22Rv1 (cell line): ENCODE data around the gene CRYAB.

ENCODE experiments used
- ZFX ChIP-seq: fragments of 450-650 bp; IDR thresholded peaks from 2 replicates; pipeline ENCODE4 v1.6.1; 2017; ENCODE audit warnings: antibody characterized with exemption, borderline replicate concordance
- TF ChIP-seq, protein P1 (sequence below): fragments of 450-650 bp; IDR thresholded peaks from 2 replicates; pipeline ENCODE4 v1.5.1; 2017; ENCODE audit warnings: mild to moderate bottlenecking

DNA sequence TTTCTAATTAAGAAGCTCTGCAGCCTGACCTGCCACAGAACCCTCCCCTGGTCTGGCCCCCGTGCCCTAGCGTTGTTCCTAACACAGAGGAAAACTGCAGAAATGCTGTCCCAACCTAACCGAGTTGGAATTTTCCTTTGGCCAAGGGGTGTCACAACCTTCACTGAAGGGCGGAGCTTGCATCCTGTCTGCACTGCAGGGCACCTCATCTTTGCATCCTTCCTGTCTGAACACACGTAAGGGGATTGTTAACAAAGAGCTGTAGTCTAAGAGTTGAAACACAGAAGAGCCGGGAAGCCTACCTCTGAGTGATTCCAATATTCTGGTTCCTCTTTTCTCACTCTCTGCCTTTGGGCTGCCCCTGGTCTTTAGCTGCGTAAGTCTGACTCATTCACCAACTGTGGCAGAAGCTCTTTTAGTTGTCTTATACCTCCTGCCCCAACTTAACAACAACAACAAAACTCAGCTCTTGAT, 27.2 kb upstream of the CRYAB start:
- TF ChIP-seq, protein P1, sequence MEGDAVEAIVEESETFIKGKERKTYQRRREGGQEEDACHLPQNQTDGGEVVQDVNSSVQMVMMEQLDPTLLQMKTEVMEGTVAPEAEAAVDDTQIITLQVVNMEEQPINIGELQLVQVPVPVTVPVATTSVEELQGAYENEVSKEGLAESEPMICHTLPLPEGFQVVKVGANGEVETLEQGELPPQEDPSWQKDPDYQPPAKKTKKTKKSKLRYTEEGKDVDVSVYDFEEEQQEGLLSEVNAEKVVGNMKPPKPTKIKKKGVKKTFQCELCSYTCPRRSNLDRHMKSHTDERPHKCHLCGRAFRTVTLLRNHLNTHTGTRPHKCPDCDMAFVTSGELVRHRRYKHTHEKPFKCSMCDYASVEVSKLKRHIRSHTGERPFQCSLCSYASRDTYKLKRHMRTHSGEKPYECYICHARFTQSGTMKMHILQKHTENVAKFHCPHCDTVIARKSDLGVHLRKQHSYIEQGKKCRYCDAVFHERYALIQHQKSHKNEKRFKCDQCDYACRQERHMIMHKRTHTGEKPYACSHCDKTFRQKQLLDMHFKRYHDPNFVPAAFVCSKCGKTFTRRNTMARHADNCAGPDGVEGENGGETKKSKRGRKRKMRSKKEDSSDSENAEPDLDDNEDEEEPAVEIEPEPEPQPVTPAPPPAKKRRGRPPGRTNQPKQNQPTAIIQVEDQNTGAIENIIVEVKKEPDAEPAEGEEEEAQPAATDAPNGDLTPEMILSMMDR = no peak
- TF ChIP-seq ZFX = no peak
